HG03520 (cell line): ENCODE data around the gene GARNL3.
A peak's percentile ranks its signal among the peaks of the same experiment; 100 is the strongest.

Experiments used
- ATAC-seq: cut with Tn5 transposase; IDR thresholded peaks from one replicate; pipeline ENCODE4 v1.9.1; 2021; ENCODE audit warnings: mild to moderate bottlenecking, moderate library complexity; ENCODE audit not compliant: unreplicated experiment

GARNL3 gene

GRCh38 chr9:127233989-127234388 is 30.6 kb upstream of the GARNL3 start:
- ATAC-seq = no peak

GRCh38 chr9:127237801-127238200 is 26.8 kb upstream of the GARNL3 start:
- no peak for ATAC-seq

- ATAC-seq = no peak
These were observed 23.2 kb upstream of the GARNL3 start for GRCh38 chr9:127241354-127241753.

DNA sequence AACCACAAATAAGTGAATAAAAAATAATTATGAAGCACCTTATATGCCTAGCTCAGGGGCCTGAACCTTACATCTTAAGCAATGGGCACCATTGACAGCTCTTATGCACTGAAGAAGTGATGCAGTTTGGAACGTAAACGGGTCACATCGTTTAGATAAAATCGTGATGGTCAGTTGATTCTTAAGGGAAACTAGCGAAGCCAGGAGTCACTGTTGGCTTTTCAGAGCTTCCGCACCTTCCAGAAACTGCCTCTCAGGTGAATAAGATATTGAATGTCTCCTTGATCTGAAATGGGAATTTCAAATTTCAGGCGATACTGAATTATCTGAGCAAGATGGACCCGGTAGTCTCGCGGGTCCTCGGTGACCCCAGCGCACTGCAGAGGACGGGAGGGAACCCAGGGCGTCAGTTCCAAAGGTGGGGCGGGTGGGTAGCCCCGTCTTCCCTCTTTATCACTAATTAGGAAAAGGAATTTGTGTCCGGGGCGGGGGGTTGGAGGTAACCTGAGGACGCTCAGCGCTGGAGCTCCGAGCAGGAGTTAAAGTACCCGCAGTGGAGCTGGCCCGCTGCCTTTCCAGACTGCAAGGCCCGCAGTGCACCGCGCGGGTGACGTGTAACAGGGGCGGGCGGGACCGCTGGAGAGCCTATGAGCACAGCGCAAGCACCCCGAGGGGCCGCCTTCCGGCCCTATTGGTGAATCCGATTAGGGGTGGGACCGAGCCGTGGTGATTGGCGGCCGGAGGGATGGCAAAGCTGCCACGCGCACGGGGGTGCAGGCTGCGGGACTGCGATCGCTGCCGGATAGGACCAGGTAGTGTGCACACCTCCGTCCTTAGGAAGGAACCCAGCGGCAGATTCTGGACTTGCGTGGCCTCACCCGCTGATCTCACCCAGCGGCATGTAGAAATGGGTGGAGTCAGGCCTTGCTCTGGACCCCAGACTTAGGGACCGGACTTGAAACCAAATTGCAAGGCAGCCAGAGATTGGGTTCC is 19.7 kb upstream of the GARNL3 start:
- ATAC-seq = peak; percentile 100

DNA sequence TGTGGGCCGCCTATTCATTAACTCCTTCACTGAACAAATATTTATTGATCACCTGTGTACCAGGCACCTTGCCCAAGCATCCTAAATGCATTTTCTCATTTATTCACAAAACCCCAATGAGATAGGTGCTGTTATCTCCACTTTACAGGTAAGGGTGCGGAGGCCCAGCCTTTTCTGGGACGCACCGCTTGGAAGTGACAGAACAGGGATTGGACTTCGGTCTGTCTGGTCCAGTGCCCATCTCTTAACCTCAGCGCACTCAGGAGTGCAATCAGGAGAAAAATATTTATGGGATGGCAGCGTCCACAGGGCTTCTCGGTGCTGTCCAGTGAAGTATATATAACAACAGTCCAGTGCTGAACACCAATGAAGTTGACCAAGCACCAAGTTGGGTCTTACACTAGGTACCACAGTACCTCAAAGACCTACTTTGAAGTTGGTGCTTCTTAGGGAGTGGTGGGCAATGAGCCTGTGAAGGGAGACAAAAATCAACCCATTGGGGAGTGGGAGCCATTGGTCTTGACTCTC is 18.9 kb upstream of the GARNL3 start:
- ATAC-seq = no peak

- ATAC-seq = no peak
These were observed 16.3 kb upstream of the GARNL3 start for GRCh38 chr9:127248241-127248640.

- ATAC-seq = no peak
These were observed 14.7 kb upstream of the GARNL3 start for GRCh38 chr9:127249877-127250276.

DNA sequence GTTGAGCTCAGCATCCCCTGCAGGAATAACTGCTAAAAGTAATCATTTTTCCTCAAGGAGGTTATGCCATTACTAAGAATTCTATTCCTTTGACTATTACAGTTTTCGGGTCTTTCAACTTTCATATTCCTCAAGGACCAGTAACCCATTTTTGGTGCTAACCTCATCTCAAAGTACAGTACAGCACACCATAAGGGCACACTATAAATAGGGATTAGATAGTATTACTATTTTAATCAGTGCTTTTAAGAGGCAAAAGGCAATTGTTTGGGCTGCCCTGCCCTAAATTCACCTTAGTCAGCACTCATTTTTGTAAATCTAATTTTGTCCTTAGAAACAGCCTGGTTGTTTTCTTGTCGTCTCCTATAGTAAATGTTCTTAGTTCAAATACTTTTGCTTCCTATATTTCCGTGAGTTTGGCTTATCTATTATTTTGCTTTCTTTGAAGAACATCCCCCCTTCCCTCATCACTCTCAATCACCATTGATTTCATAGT is 13.6 kb upstream of the GARNL3 start:
- no peak for ATAC-seq

DNA sequence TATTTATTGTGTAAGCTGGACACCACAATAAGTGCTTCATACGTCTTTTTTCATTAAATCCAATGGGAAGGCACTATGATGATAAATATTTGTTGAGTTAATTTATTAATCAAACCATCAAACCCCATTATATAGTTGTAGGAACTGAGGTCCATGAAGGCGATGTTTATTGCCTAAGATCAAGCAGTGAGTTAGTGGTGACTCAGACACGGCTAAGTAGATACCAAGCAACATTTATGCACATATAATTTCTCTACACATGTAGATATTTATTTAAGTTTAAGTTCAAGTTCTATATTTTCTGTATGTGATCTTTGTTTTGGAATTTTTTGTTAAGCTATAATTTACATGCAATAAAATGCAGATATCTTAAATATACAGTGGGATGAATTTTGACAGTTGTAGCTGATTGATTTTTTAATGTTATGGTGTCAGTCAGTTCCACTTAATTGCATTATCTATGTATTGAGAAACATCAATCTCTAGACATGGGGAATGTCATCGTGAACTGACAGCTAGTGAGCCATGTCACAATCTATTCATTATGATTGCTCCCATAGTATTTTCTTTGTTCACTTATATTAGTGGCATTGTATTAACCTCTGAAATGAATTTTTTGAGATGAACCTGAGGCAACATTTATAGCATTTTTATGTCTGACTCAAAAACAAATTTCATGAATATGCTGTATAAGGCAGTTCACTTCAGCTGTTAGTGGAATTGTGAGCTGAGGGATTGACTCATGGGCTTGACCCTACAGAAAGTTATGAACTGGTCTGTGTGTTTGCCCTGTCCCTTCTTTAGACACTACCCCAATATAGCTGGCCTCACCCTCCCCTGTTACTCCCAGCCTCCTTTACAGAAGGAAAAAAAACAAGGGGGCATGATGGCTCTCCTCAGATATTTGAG is 11.9 kb upstream of the GARNL3 start:
- no peak for ATAC-seq

GRCh38 chr9:127253446-127253845 is 11.1 kb upstream of the GARNL3 start:
- ATAC-seq = no peak

GRCh38 chr9:127255692-127256091 is 8.9 kb upstream of the GARNL3 start:
- ATAC-seq = no peak

GRCh38 chr9:127256324-127256723 is 8.2 kb upstream of the GARNL3 start:
- no peak for ATAC-seq

DNA sequence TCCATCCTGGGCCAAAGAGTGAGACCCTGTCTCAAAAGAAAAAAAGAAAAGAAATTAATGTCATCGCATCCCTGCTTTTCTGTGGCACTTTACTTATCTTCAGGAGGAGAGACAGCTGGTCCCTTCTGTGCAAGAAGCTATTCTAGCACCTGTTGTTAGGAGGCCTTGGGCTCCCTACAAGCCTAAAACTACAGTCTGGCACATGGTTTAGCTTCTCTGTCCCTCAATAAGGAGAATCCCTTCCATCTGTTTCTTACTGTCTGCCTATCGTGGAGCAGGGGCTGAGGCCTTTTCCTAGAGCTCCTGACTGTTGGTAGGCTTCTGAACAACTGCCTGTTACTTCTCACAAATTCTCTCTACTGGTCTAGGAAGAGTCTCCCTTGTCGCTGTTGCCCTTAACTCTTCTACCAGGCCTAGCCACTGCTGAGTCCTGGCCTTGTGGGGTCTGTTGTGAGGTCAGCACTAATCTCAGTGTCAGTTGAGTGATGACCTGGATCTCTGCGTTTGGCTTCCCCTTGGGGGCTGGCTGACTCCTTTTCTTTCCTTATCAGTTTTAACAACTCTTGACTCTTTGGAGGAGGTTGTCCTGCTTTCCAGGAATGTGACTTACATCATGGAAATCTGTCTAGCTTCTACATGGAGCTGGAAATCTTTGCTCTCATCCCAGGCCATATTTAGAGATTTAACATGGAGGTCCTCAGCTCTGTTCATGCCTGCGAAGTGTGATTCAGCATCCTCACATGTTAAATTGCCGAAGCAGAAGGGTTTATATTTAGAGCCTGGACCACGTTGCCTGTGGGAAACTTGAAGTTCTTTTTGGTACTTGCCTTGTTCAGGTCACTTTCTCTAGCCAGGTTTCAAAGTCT is 5.7 kb upstream of the GARNL3 start:
- ATAC-seq = no peak

DNA sequence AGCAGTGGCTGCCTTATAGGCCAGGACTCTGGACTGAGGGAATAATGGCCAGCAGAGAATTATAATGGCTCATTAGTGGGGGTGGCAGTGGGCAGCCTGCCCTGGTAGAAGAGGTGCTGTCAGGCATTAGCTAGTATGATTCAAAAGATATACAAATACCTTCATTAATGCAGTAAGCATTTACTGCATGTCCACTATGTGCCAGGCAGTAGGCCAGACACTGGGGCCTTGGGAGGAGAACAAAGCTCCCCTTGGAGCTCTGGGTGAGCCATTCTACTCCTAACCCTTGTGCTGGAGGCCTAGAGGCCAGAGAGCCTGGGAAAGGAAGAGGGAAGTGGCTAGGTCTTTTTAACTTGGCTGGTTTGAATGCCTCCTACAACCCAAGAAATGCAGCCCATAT is 2.0 kb upstream of the GARNL3 start:
- no peak for ATAC-seq

GRCh38 chr9:127263237-127263636 is 1.3 kb upstream of the GARNL3 start:
- no peak for ATAC-seq

DNA sequence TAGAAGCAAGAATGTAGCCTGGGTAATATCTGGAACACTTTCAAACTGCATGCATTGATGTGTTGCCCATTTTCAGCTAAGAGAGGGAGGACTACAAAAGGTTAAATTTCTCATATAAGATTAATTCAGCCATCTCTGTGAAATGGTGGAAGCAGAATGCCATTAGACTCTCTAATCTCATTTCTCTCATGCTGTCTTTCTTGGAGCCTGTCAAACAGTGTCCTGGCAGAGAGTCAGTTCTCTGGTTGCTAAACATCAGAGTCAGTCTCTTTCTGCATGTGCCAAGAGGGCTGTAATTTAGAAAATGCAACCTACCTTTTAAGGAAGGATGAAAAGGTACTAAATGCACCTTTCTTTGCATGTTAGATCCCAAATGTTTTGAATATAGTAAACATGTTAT is 910 bp upstream of the GARNL3 start:
- no peak for ATAC-seq

DNA sequence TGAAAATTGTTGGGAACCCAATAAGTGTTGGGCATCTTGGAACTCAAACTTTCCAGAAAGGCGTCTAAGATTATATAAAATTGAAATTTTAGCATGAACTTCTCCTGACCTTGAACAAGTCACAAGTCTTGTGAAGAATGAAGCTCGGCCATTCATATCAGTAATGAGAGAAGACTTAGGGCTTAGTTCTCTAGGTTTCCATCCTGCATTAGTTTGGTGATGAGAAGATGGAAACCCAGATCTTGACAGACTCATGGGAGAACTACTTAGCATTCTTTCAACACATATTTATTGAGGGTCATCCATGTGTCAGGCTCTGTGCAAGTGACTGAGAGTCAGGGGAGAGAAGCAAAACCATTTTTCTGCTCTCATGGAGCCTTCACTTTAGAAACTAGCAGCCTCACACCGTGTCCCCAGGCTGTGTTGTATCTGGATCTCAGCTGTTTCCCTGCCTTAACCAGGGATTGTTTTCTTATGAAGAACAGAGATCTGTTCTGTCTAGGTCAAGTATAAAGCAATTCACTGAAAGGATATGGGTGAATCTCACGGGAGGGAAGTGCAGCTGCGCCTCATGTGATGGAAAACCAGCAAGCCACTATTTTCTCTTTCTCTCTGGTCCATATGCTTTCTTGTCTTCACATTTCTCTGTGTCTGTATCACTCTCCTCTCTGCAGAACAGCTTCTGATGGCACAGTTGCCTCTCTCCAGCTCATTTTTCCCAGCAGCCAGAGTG is 3.4 kb downstream of the GARNL3 start:
- no peak for ATAC-seq

- no peak for ATAC-seq
These were observed 4.9 kb downstream of the GARNL3 start for GRCh38 chr9:127269449-127269848.

DNA sequence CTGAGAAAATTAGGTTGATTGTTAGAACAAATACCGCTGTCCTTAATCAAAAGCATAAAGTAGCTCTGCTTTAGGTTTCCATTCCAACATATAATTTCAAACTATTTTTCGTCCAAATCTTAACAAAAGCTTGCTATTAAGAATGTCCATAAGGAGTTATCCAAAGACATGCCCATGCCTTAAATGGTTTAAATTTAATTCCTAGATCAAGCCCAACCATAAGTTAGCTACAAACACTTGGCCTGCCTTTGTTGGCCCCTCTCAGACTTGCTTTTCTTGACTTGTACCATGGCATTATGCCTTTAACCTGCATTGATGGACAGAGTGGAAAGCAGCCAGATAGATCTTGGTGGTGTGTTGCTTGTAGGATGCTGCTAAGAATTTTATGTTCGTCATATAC is 8.8 kb downstream of the GARNL3 start:
- no peak for ATAC-seq

GRCh38 chr9:127277099-127277498 is 12.5 kb downstream of the GARNL3 start:
- no peak for ATAC-seq
